ENCODE data around the gene METRN. TPM values are rescaled to one million over a fixed set of nuclear protein-coding genes. Genes with fewer than 3 reads are reported as not detected.

METRN gene
- total RNA-seq, 2 donors from 2014 or later: 36.6 to 71.9 TPM

GRCh38 chr16:707062-707538 is 7.8 kb upstream of the METRN start:
- Histone ChIP-seq H3K4me3 (no peak overlapping the region), H3K27ac (no peak overlapping the region), H3K36me3 (replicated peaks in 1 of 2; ENCODE audit: insufficient read depth in 1 of 2, low read depth in 2 of 2) (no peaks in the 10 kb centered on the region), H3K9me3 (no peaks in the 10 kb centered on the region), H3K27me3 (peaks cover 0 to 58% of the 10 kb centered on the region in 2 donors), H3K4me1 (peaks cover 6% of the 10 kb centered on the region)
- ATAC-seq (no peak), DNase-seq (no peak)
- 20 to 22% methylated on average over 4 to 14 of the region's 14 CpGs for WGBS, 2 donors
- TF ChIP-seq POLR2A (IDR thresholded peaks at IDR 0.05) (no peak), CTCF (IDR thresholded peaks at IDR 0.05) (no peak)
- intact Hi-C loops (cut with DNase I): loop anchor here (10.0 kb wide), 1 partner anchor 468 kb away; no protein-coding TSS in a partner anchor

- Histone ChIP-seq H3K27me3 (peaks cover 0 to 50% of the 10 kb centered on the region in 2 donors), H3K27ac (no peak overlapping the region), H3K4me1 (peaks cover 6% of the 10 kb centered on the region), H3K4me3 (no peak overlapping the region), H3K9me3 (no peaks in the 10 kb centered on the region), H3K36me3 (replicated peaks in 1 of 2; ENCODE audit: insufficient read depth in 1 of 2, low read depth in 2 of 2) (no peaks in the 10 kb centered on the region)
- no peak for TF ChIP-seq CTCF (IDR thresholded peaks at IDR 0.05)
- no peak for TF ChIP-seq POLR2A (IDR thresholded peaks at IDR 0.05)
- ATAC-seq: no peak
- no peak for DNase-seq
- WGBS, 2 donors: 31 to 50% methylated on average over 3 of the region's 3 CpGs
- intact Hi-C loops (cut with DNase I): loop anchor here (10.0 kb wide), 1 partner anchor 467 kb away; no protein-coding TSS in a partner anchor
These were observed 6.9 kb upstream of the METRN start for GRCh38 chr16:708019-708418.

- DNase-seq: no peak
- WGBS, 2 donors: 66 to 72% methylated on average over 2 to 4 of the region's 4 CpGs
- no peak for ATAC-seq
- Histone ChIP-seq H3K4me3 (no peak overlapping the region), H3K36me3 (replicated peaks in 1 of 2; ENCODE audit: insufficient read depth in 1 of 2, low read depth in 2 of 2) (no peaks in the 10 kb centered on the region), H3K9me3 (no peaks in the 10 kb centered on the region), H3K27me3 (peaks cover 0 to 40% of the 10 kb centered on the region in 2 donors), H3K4me1 (peaks cover 6% of the 10 kb centered on the region), H3K27ac (no peak overlapping the region)
- intact Hi-C loops (cut with DNase I): loop anchor here (10.0 kb wide), 1 partner anchor 466 kb away; no protein-coding TSS in a partner anchor
- TF ChIP-seq CTCF (IDR thresholded peaks at IDR 0.05) (no peak), POLR2A (IDR thresholded peaks at IDR 0.05) (no peak)
These were observed 6.0 kb upstream of the METRN start for GRCh38 chr16:708959-709358.

GRCh38 chr16:709566-710499 is 5.1 kb upstream of the METRN start:
- ATAC-seq (no peak), DNase-seq (peak in 3 of 4 donors; percentile 56 to 68 (median 57))
- Histone ChIP-seq H3K9me3 (no peaks in the 10 kb centered on the region), H3K27ac (no peak overlapping the region), H3K4me1 (peaks cover 14% of the 10 kb centered on the region), H3K4me3 (no peak overlapping the region), H3K36me3 (replicated peaks in 1 of 2; ENCODE audit: insufficient read depth in 1 of 2, low read depth in 2 of 2) (no peaks in the 10 kb centered on the region), H3K27me3 (peaks cover 0 to 34% of the 10 kb centered on the region in 2 donors)
- no peak for TF ChIP-seq CTCF (IDR thresholded peaks at IDR 0.05)
- TF ChIP-seq POLR2A (IDR thresholded peaks at IDR 0.05): no peak
- intact Hi-C loops (cut with DNase I): loop anchor here (5.0 to 10.0 kb wide), 2 partner anchors 342 to 465 kb away; no protein-coding TSS in a partner anchor
- WGBS, 2 donors: 18 to 19% methylated on average over 14 to 30 of the region's 30 CpGs

Measured in body of pancreas (tissue), 4 donors.